Testis (tissue), 3 donors: ENCODE measurements around the gene TMEM242. TPM values are rescaled to one million over a fixed set of nuclear protein-coding genes. Genes with fewer than 3 reads are reported as not detected.
"Not testable (repeated sequence)": the region's sequence is repeated elsewhere in the genome, so short reads cannot be mapped to it uniquely, and the experiment has no call there.

ENCODE experiments used
- DNase-seq: peaks from one replicate; pipeline ENCODE4 v3.0.0-alpha.2; 2019
- H3K27ac ChIP-seq, 2 donors: fragments of 200-600 bp; sonication (generic); one replicate each; pipeline ENCODE4 v1.5.1; 2019
- H3K27me3 ChIP-seq: fragments of 200-600 bp; sonication (generic); one replicate; pipeline ENCODE4 v1.5.1; 2019
- H3K36me3 ChIP-seq: fragments of 200-600 bp; sonication (generic); one replicate; pipeline ENCODE4 v1.5.1; 2017; ENCODE audit warnings: low read depth; ENCODE audit errors: missing control alignments
- H3K4me1 ChIP-seq: fragments of 200-600 bp; sonication (generic); one replicate; pipeline ENCODE4 v1.5.1; 2019
- H3K4me3 ChIP-seq, 2 donors: fragments of 200-600 bp; sonication (generic); one replicate each; pipeline ENCODE4 v1.5.1; 2017 to 2019
- H3K9me3 ChIP-seq: fragments of 200-600 bp; sonication (generic); one replicate; pipeline ENCODE4 v1.5.1; 2017
- POLR2A ChIP-seq: fragments of 450-650 bp; IDR thresholded peaks from one replicate; pipeline ENCODE4 v1.6.1; 2017; ENCODE audit warnings: antibody characterized with exemption, mild to moderate bottlenecking, moderate library complexity
- WGBS, 2 donors: methylation state at CpG; one replicate each; pipeline ENCODE4 v1.1.5; 2018; 5-methylcytosine and 5-hydroxymethylcytosine counted together
- intact Hi-C: fragments of 100-400 bp; cut with DNase I; formaldehyde crosslinking; loops from one replicate; pipeline ENCODE4 v1.15.1; 2023; ENCODE audit warnings: low total_unique reads
- polyA plus RNA-seq: library from polyadenylated mRNA; stranded (reverse); fragments of 350-450 nt; fragmentation: Illumina TruSeq; extraction: RNeasy Lipid Tissue Mini Kit (QIAGEN cat#74804); gene quantifications from one replicate; pipeline ENCODE4 v1.2.3, GENCODE V29; 2014; ENCODE audit warnings: low read depth, low replicate concordance; ENCODE audit not compliant: insufficient read depth
- total RNA-seq, 2 donors: library from RNA; depleted of rRNA; stranded (reverse); fragments of >200 nt; gene quantifications; one replicate each; pipeline ENCODE4 v1.2.3, GENCODE V29; 2016
- TF ChIP-seq, protein P1 (sequence below), 3 experiments: fragments of 450-650 bp in 2 of 3; fragments of 200-600 bp in 1 of 3; sonication (generic) in 1 of 3; IDR thresholded peaks; one replicate each; pipeline ENCODE4 v1.5.1; 2016 to 2019; ENCODE audit warnings: antibody characterized with exemption in 3 of 3, mild to moderate bottlenecking in 2 of 3, moderate library complexity in 1 of 3

Gene TMEM242
- total and polyA plus RNA-seq, 3 donors from 2014 or later: 8.9 to 11.9 (median 10.3) TPM

DNA sequence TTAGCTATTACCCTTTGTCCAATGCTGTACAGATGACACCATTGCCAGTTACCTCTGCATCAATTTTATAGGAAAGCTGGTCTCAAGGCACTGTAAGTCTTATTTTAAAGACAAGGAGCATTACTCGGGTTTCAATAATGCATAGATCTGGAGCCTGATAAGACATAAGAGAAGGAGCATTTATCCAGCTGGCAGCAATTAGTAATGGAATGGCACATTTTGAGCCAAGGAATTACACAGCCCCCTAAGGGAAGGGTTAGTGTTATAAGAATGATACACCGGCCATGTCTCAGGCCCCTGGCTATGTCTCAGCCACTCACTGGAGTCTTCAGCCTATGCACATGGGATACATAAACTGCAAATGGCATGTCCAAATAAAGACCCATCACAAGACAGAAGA, 23.1 kb upstream of the TMEM242 start:
- no peaks in the 10 kb centered on the region for H3K36me3 ChIP-seq
- DNase-seq: no peak
- H3K27me3 ChIP-seq: no peaks in the 10 kb centered on the region
- H3K9me3 ChIP-seq: no peaks in the 10 kb centered on the region
- no peaks in the 10 kb centered on the region for H3K4me1 ChIP-seq
- WGBS, 2 donors: 89 to 91% methylated on average over 2 of the region's 2 CpGs
- no peak overlapping the region for H3K4me3 ChIP-seq
- H3K27ac ChIP-seq: no peak overlapping the region
- TF ChIP-seq POLR2A: no peak
- TF ChIP-seq, protein P1, sequence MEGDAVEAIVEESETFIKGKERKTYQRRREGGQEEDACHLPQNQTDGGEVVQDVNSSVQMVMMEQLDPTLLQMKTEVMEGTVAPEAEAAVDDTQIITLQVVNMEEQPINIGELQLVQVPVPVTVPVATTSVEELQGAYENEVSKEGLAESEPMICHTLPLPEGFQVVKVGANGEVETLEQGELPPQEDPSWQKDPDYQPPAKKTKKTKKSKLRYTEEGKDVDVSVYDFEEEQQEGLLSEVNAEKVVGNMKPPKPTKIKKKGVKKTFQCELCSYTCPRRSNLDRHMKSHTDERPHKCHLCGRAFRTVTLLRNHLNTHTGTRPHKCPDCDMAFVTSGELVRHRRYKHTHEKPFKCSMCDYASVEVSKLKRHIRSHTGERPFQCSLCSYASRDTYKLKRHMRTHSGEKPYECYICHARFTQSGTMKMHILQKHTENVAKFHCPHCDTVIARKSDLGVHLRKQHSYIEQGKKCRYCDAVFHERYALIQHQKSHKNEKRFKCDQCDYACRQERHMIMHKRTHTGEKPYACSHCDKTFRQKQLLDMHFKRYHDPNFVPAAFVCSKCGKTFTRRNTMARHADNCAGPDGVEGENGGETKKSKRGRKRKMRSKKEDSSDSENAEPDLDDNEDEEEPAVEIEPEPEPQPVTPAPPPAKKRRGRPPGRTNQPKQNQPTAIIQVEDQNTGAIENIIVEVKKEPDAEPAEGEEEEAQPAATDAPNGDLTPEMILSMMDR (IDR thresholded peaks at IDR 0.05): no peak
- intact Hi-C loops: no loop called here

DNA sequence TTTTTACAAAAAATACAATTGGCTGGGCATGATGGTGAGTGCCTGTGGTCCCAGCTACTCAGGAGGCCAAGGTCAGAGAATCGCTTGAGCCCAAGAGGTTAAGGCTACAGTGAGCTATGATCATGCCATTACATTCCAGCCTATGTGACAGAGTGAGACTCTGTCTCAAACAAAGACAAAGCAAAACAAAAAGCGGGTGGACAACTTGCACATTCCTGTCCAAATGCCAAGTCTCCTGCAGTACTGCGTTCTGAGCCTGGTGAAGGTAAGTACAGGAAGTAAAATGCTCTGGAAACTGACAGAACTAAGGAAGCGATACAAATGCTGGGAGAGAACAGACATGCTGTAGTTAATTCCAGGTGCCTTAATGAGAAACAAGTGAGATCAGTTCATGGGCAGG, 20.4 kb upstream of the TMEM242 start:
- Histone ChIP-seq H3K27me3 (no peaks in the 10 kb centered on the region), H3K36me3 (no peaks in the 10 kb centered on the region), H3K9me3 (no peaks in the 10 kb centered on the region), H3K4me1 (no peaks in the 10 kb centered on the region), H3K27ac (no peak overlapping the region), H3K4me3 (no peak overlapping the region)
- intact Hi-C loops: no loop called here
- no peak for DNase-seq
- TF ChIP-seq, protein P1 (IDR thresholded peaks at IDR 0.05): no peak
- TF ChIP-seq POLR2A: no peak
- WGBS, 2 donors: 42 to 49% methylated on average over 4 of the region's 4 CpGs

DNA sequence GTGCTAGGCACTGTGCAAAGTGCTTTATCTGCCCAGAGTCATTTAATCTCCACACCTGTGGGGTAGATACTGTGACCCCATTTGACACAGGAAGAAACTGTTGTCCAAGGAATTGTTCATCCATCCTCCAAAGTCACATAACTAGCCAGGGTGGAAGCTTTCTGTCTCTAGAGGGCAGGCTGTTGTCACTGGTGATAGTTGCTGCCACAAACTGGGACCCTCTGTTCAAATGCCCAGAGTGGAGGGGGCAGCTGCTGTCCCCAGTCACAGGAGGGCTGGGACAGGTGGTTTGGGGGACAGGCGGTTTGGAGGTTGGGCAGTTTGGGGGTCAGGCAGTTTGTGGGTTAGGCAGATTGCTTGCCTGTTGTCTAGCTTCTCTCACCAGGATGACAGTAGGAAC, 16.1 kb upstream of the TMEM242 start:
- no peak overlapping the region for H3K27ac ChIP-seq
- TF ChIP-seq, protein P1 (IDR thresholded peaks at IDR 0.05): no peak
- TF ChIP-seq POLR2A: no peak
- DNase-seq: no peak
- intact Hi-C loops: no loop called here
- H3K27me3 ChIP-seq: no peaks in the 10 kb centered on the region
- WGBS, 2 donors: 89 to 92% methylated on average over 1 of the region's 1 CpG
- H3K4me3 ChIP-seq: no peak overlapping the region
- no peaks in the 10 kb centered on the region for H3K9me3 ChIP-seq
- no peaks in the 10 kb centered on the region for H3K36me3 ChIP-seq
- H3K4me1 ChIP-seq: no peaks in the 10 kb centered on the region

DNA sequence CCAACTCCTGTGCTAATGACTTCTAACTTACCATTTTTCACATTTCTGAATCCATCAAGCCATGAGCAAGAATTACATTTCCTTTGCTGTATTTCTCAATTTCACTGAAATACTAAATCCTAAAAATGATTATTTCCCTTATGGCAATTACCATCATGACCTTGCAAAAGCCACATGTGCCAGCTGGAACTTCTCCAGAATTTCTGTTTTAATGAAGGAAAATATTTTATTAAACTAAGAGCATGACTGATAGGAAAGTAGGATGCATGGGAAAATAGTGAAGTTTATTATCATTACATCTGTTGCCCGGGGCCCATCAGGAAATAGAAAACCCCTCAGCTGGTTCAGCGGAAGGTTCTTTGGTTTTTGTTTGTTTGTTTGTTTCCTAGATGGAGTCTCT, 14.4 kb upstream of the TMEM242 start:
- no peak overlapping the region for H3K4me3 ChIP-seq
- H3K9me3 ChIP-seq: no peaks in the 10 kb centered on the region
- intact Hi-C loops: no loop called here
- no peak for DNase-seq
- H3K4me1 ChIP-seq: peaks cover 6% of the 10 kb centered on the region
- H3K36me3 ChIP-seq: no peaks in the 10 kb centered on the region
- 59 to 69% methylated on average over 2 of the region's 2 CpGs for WGBS, 2 donors
- TF ChIP-seq, protein P1 (IDR thresholded peaks at IDR 0.05): no peak
- no peak for TF ChIP-seq POLR2A
- no peak overlapping the region for H3K27ac ChIP-seq
- H3K27me3 ChIP-seq: no peaks in the 10 kb centered on the region

DNA sequence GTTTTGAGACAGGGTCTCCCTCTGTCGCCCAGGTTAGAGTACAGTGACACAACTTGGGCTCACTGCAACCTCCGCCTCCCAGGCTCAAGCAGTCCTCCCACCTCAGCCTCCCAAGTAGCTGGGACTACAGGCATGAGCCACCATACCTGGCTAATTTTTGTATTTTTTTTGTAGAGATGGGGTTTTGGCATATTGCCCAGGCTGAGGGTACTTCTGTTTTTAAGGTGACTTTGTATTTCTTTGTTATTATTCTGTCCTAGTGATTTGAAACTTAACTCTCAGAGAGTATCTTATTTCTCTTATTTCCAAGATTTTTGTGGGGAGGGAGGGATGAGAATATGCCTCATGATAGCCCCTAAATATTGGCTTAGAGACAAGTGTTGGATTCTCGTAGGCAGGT, 14.0 kb upstream of the TMEM242 start:
- H3K27ac ChIP-seq, intact Hi-C loops: not testable (repeated sequence)
- 72 to 78% methylated on average over 3 of the region's 3 CpGs for WGBS, 2 donors

More for the DNA sequence above, 14.0 kb upstream of the TMEM242 start:
- not testable (repeated sequence) for H3K36me3 ChIP-seq, H3K4me1 ChIP-seq, H3K4me3 ChIP-seq, H3K27me3 ChIP-seq, DNase-seq, H3K9me3 ChIP-seq
